K562 (cell line): Measurements from ENCODE around the gene COL4A2. TPM values are rescaled to one million over a fixed set of nuclear protein-coding genes. Genes with fewer than 3 reads are reported as not detected.

Experiments
- CHD7 ChIP-seq: fragments of 200-600 bp; sonication (generic); IDR thresholded peaks from one replicate; pipeline ENCODE4 v1.6.1; 2012; ENCODE audit warnings: mild to moderate bottlenecking, low read depth, low read length, inconsistent platforms
- CREB3L1 ChIP-seq: fragments of 450-650 bp; IDR thresholded peaks from 2 replicates; pipeline ENCODE4 v1.6.1; 2014; ENCODE audit warnings: low read depth, mild to moderate bottlenecking, moderate library complexity, borderline replicate concordance
- EP400 ChIP-seq: fragments of 450-650 bp; IDR thresholded peaks from 2 replicates; pipeline ENCODE4 v1.6.1; 2017; ENCODE audit warnings: antibody characterized with exemption, mild to moderate bottlenecking, moderate library complexity
- EWSR1 ChIP-seq: fragments of 450-650 bp; IDR thresholded peaks from 2 replicates; pipeline ENCODE4 v1.6.1; 2018; ENCODE audit warnings: borderline replicate concordance, mild to moderate bottlenecking, low read depth, moderate library complexity; ENCODE audit not compliant: partially characterized antibody
- KAT7 ChIP-seq: sonication (generic); formaldehyde crosslinking; IDR thresholded peaks from 2 replicates; pipeline ENCODE4 v1.8.0; 2022; ENCODE audit warnings: missing genetic modification reagents, mild to moderate bottlenecking, borderline replicate concordance
- RBBP5 ChIP-seq: fragments of 200-600 bp; sonication (generic); IDR thresholded peaks from 2 replicates; pipeline ENCODE4 v1.6.1; 2012; ENCODE audit warnings: borderline replicate concordance, mild to moderate bottlenecking, low read length, control low read depth, inconsistent platforms; ENCODE audit not compliant: insufficient read depth, poor library complexity, severe bottlenecking
- RBM17 ChIP-seq: fragments of 200-400 bp; formaldehyde crosslinking; IDR thresholded peaks from 2 replicates; pipeline ENCODE4 v1.6.1; 2017; ENCODE audit warnings: low read depth, mild to moderate bottlenecking, low read length, borderline replicate concordance
- SUPT5H ChIP-seq: fragments of 450-650 bp; IDR thresholded peaks from 2 replicates; pipeline ENCODE4 v1.6.1; 2016
- TBL1XR1 ChIP-seq, 2 experiments: IDR thresholded peaks; 2 replicates each; pipeline ENCODE4 v1.6.1; 2012; ENCODE audit warnings: improper control_type of control experiment in 2 of 2, low read length in 2 of 2, mild to moderate bottlenecking in 1 of 2
- ZBTB34 ChIP-seq: fragments of 250-450 bp; sonication (Bioruptor Pico); IDR thresholded peaks from 2 replicates; pipeline ENCODE4 v1.8.0; 2021; ENCODE audit warnings: mild to moderate bottlenecking, moderate library complexity
- ZNF75A ChIP-seq: fragments of 450-650 bp; formaldehyde crosslinking; IDR thresholded peaks from 2 replicates; pipeline ENCODE4 v1.4.0; 2020; ENCODE audit warnings: mild to moderate bottlenecking
- polyA plus RNA-seq, 8 experiments: library from polyadenylated mRNA; depleted of rRNA in 4 of 8; stranded (reverse) in 5 of 8; unstranded in 3 of 8; fragments of >200 nt; fragmentation: Nextera tagmentation in 2 of 8; fragmentation: Illumina TruSeq in 1 of 8; extraction: Ambion mirVana in 2 of 8; extraction: Trizol in 1 of 8; gene quantifications; 2 replicates each; pipeline versions ENCODE4 v1.2.1 to v1.2.3, GENCODE V29; 2011 to 2014; ENCODE audit warnings: inconsistent platforms in 1 of 8, missing spikeins in 1 of 8
- total RNA-seq, 7 experiments: library from RNA; depleted of rRNA in 6 of 7; stranded (reverse); fragments of >200 nt in 6 of 7; fragmentation: Illumina TruSeq in 2 of 7; extraction: Trizol in 2 of 7; gene quantifications; 2 replicates each; pipeline versions ENCODE4 v1.2.1 to v1.2.3, GENCODE V29; 2011 to 2021; ENCODE audit warnings: low replicate concordance in 1 of 7

The COL4A2 gene
- total and polyA plus RNA-seq, 9 of the 15 experiments (the other 6 are each of a cell fraction or from before 2014, with no cell fraction given) = 0.13 to 15.2 (median 8.1) TPM

GRCh38 chr13:110416131-110417025, 109.3 kb downstream of the COL4A2 start (continued):
- TF ChIP-seq ZBTB34 (CRISPR knock-in tag) (no peak), KAT7 (CRISPR knock-in tag) (no peak), CREB3L1 (no peak), SUPT5H (no peak), ZNF75A (no peak), CHD7 (no peak), RBBP5 (no peak), EP400 (no peak), TBL1XR1 (IDR thresholded peaks at IDR 0.05; ENCODE audit: low read length in 2 of 2) (no peak), EWSR1 (no peak), RBM17 (no peak)
